Peyer's patch (tissue), 4 donors: Measurements from ENCODE around the gene PLA2G4E.

ENCODE experiments used
- CTCF ChIP-seq, 6 experiments: fragments of 450-650 bp in 4 of 6; fragments of 200-600 bp in 2 of 6; sonication (generic) in 1 of 6; IDR thresholded peaks; one replicate each; pipeline ENCODE4 v1.5.1; 2017 to 2019; ENCODE audit warnings: antibody characterized with exemption in 6 of 6, mild to moderate bottlenecking in 3 of 6, moderate library complexity in 1 of 6
- POLR2A ChIP-seq, 2 donors: fragments of 450-650 bp; IDR thresholded peaks; one replicate each; pipeline ENCODE4 v1.5.1; 2017; ENCODE audit warnings: antibody characterized with exemption in 2 of 2, mild to moderate bottlenecking in 2 of 2, moderate library complexity in 2 of 2

GRCh38 chr15:41933771-41934170, 87.1 kb downstream of the PLA2G4E start:
- no peak for TF ChIP-seq POLR2A (IDR thresholded peaks at IDR 0.05)
- no peak for TF ChIP-seq CTCF (IDR thresholded peaks at IDR 0.05)
